GM18867 (cell line): ENCODE results near the gene RNASEH2B.

Experiments used
- ATAC-seq: cut with Tn5 transposase; IDR thresholded peaks from one replicate; pipeline ENCODE4 v1.9.1; 2021; ENCODE audit warnings: mild to moderate bottlenecking, moderate library complexity; ENCODE audit not compliant: unreplicated experiment

The RNASEH2B gene, protein sequence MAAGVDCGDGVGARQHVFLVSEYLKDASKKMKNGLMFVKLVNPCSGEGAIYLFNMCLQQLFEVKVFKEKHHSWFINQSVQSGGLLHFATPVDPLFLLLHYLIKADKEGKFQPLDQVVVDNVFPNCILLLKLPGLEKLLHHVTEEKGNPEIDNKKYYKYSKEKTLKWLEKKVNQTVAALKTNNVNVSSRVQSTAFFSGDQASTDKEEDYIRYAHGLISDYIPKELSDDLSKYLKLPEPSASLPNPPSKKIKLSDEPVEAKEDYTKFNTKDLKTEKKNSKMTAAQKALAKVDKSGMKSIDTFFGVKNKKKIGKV

DNA sequence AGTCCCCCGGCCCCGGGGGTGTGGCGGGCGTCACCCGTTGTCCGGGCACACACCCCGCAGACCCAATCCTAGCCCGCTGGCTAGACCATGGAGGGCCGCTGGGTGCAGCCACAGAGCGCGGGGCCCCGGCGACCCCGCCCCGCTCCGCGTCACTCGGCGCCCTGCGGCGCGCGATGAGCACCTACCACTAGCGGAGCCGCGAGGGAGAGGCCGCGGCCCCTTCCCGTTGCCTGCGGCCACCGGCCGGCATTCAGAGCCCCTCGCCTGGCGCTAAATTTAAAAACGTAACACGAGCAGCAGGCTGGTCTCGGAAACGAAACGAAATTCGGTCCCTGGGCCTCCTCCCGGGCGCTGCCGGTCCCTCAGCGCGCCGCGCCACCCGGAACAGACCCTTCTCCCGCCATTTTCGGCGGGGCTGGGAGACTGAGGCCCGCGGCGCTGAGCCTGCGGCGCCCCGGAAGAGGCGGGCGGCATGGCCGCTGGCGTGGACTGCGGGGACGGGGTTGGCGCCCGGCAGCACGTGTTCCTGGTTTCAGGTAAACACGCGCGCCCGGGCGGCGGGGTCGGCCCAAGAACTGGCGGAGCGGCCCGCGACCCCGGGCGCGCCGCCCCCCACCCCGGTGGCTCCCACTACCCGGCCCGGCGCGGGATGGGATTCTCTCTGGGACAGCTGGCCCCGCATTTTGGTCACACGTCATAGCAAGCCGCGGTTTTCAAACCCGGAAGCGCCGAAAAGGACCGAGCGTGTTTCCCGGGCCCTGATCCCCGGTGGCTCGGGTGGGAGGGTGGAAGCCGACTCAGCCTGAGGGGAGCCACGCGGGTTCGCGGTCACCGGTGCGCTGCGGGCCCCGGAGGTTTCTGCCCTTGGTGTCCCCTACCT is at the start of gene RNASEH2B:
Gene RNASEH2B, plus strand, starts transcription at position 187 of the 880 bp plus-strand sequence. Its CDS starts 286 bp downstream, at position 473.
- ATAC-seq, result peak; percentile 76

- no peak for ATAC-seq
Observed at GRCh38 chr13:50864492-50864891, 45.1 kb upstream of the RNASEH2B start.

GRCh38 chr13:50866817-50867636 is 42.6 kb upstream of the RNASEH2B start:
- ATAC-seq, result no peak

DNA sequence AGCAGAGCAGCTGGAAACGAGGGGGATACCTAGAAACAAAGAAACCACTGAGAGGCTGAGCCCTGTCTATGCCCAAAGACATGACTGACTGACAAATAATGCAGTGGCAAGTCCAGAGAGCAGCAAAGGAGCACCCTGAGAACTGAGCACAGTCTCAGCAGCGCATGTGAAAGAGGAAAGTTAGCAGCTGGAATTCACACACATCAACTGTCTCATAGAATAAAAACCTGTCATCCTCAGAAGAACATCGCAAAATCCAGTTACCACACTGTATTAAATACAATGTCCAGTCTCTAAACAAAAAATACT is 42.0 kb upstream of the RNASEH2B start:
- no peak for ATAC-seq

DNA sequence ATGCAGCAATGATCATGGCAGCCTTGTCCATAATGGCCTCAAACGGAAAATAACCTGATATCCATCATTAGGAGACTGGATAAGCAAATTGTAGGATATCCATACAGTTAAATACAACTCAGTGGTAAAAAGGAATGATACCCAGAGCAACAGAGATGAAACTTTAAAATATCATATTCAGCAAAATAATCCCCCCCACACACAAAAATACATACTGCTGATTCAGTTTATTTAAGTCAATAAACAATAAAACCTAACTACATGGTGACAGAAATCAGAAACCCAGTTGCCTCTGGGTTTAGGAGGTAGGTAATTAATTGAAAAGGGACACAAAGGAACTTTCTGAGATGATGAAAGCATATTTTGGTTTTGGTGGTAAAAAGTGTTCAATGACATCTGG is 38.2 kb upstream of the RNASEH2B start:
- ATAC-seq, result no peak

GRCh38 chr13:50873467-50873866 is 36.1 kb upstream of the RNASEH2B start:
- ATAC-seq, result no peak

GRCh38 chr13:50873991-50874390 is 35.6 kb upstream of the RNASEH2B start:
- ATAC-seq, result no peak

- ATAC-seq, result no peak
Observed at GRCh38 chr13:50882816-50883435, 26.7 kb upstream of the RNASEH2B start.

- no peak for ATAC-seq
Observed at GRCh38 chr13:50883728-50884127, 25.9 kb upstream of the RNASEH2B start.

- no peak for ATAC-seq
Observed at GRCh38 chr13:50884265-50884664, 25.3 kb upstream of the RNASEH2B start.

DNA sequence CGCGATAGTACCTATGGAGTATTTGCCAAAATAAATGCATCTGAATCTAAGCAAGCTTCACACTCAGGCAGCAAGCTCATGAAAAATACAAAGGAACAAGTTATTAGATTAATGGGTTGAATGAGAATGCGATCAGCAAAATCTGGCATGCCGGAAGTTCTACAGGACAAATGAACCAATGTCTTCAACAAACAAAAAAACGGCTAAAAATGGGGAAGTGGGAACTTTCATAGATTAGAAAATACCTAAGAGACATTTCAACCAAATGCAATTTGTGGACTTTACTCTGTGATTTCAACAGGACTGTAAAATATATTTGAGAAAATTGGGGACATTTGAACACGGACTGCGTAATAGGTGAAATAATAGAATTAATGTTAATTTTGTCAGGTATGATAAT is 22.4 kb upstream of the RNASEH2B start:
- no peak for ATAC-seq

DNA sequence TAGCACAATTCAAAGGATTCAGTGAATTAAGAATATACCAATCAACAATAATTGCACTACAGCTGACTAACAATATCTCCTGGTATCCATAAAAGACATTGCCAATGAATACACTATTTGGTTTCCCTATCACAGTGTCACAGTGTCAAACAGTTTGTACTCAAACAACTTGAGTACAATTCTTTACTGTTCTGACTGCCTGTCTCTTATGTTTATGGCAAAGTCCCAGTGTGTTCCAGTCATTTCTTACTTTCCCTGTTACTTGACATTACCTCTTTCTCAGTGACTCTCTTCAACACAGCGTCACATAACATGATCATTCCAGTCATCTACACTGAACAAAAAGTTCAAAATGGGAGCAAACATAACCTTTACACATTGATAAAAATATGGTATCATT is 21.2 kb upstream of the RNASEH2B start:
- ATAC-seq, result no peak

DNA sequence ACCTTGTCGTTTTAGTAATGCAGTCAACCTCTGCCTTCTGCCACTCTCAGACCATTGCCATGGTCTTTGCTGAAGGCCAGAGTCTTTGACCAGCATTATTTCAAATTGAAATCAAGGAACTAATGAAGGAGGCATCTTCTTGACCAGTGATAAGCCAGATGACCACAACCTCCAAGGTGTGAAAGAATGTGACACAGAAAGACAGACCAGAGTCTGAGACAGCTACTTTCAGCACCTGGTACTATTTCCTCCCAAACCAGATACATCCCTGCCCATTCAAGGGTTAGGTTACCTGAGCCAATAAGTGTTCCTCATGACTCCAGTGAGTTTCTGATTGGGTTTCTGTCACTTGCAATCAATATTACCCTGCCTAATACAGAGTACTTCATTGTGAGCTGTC is 20.3 kb upstream of the RNASEH2B start:
- peak; percentile 57 for ATAC-seq

DNA sequence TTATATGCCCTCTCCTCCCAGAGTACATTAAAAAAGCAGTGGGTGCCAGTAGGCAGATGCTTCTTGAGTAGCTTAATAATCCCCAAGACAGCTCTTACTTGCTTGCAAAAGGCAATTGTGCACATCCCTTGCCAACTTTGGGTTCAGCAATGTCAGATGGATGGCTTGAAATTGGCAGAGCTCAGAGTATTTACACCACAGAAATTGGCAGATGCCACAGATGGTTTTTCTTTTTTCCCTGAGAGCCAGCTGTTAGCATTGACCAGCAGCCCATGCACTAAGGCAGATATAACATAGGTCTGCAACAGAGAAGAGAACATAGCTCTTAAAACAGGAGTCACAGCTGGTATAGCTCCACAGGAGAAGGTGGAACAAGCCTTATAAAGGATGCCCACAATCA is 18.4 kb upstream of the RNASEH2B start:
- ATAC-seq, result no peak

DNA sequence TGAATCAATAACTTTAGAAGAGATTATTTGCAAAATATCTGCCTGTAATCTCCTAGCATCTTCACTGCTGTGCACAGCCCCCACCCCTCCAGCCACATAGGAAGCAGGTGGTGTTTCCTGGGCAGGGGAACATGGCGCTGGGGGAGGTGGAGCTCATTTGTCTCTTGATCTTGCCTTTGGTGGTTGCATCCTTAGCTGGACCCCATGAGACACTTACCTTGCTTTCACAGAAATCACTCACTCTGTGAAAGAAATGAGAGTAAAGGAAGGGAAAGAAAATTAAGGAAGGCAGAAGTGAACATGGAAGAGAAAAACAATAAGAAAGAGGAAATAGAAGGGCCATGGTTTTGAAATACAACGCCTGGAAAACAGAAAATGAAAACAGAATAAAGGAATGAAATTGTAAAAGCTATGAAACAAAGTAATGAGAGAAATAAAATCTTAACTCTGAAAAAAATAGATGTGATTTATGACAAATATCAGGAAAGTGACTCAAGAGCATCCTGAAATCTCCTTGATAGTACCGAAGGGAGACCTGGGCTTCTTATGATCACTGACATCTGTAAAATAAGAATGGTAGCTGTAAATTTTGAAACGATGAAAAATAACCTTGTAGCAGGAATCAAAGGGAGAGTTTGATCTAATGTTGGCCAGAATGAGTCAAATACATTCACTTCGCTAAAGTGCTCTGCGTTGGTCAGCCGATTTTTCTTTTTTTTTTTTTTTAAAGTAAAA is 17.2 kb upstream of the RNASEH2B start:
- no peak for ATAC-seq

- ATAC-seq, result peak; percentile 85
Observed at GRCh38 chr13:50893211-50893852, 16.3 kb upstream of the RNASEH2B start.

DNA sequence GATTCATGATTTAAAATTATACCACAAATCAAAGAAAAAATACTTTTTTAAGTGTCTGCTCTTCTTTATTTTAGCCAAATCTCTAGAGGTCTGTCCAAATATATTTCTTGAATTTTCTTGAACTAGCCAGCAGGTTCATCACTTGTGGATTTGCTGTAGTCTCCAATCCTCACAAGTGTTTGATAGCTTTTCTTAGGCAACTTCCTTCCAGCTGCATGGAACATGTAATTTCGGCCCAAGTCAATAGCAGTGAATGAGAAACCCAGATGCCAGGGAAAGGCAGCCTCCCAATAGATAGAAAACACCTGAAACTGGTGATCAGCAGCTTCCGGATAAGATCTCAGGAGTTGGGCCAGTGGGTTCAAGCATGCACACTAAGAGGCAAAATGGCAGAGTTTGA is 15.6 kb upstream of the RNASEH2B start:
- ATAC-seq, result no peak

GRCh38 chr13:50894504-50894903 is 15.1 kb upstream of the RNASEH2B start:
- ATAC-seq, result no peak

DNA sequence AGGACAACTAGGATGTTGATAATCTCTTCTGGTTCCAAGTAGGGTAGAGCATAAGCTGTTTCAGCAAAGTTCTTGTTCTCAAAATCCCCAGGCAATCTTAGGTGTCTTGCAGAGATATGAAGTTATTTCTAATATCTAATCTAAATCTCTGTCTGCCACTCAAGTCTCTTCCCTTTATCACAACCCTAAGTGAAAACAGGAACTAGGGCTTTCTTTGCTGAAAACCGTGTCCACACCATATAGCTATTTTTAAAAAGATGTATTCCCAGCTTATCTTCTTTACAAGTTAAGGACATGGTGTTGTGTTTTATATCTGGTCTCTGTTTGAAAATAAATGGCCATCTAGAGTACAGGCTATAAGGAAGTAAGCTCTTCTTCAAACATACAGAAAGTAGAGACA is 11.3 kb upstream of the RNASEH2B start:
- ATAC-seq, result no peak

- ATAC-seq, result no peak
Observed at GRCh38 chr13:50901701-50902100, 7.9 kb upstream of the RNASEH2B start.
